TTC549 (cell line): ENCODE measurements around the gene CEBPG.

ENCODE experiments used
- FAIRE-seq: peaks from 2 replicates; lab custom pipeline; 2012; peaks lifted over from hg19 to GRCh38; lab: Jason Lieb, UNC

CEBPG gene

GRCh38 chr19:33373453-33374235 is at the start of gene CEBPG:
Gene CEBPG (plus strand): TSS chr19:33373709. CDS start chr19:33379240, 5,531 bp downstream.
- no peak for FAIRE-seq

- FAIRE-seq = no peak
These were observed 48.9 kb upstream of the CEBPG start for GRCh38 chr19:33324628-33325027.

GRCh38 chr19:33325920-33326319 is 47.6 kb upstream of the CEBPG start:
- no peak for FAIRE-seq

- FAIRE-seq = no peak
These were observed 44.4 kb upstream of the CEBPG start for GRCh38 chr19:33329060-33329459.

GRCh38 chr19:33329736-33330135 is 43.8 kb upstream of the CEBPG start:
- FAIRE-seq = no peak

- no peak for FAIRE-seq
These were observed 41.3 kb upstream of the CEBPG start for GRCh38 chr19:33332248-33332647.

GRCh38 chr19:33333151-33333550 is 40.4 kb upstream of the CEBPG start:
- FAIRE-seq = no peak

- FAIRE-seq = no peak
These were observed 39.9 kb upstream of the CEBPG start for GRCh38 chr19:33333642-33334041.

GRCh38 chr19:33334271-33334670 is 39.2 kb upstream of the CEBPG start:
- peak; percentile 17 for FAIRE-seq

GRCh38 chr19:33335446-33335845 is 38.1 kb upstream of the CEBPG start:
- no peak for FAIRE-seq

- FAIRE-seq = no peak
These were observed 34.2 kb upstream of the CEBPG start for GRCh38 chr19:33339016-33339984.

GRCh38 chr19:33340991-33341390 is 32.5 kb upstream of the CEBPG start:
- FAIRE-seq = no peak

GRCh38 chr19:33343301-33343700 is 30.2 kb upstream of the CEBPG start:
- FAIRE-seq = no peak

GRCh38 chr19:33343859-33344572 is 29.5 kb upstream of the CEBPG start:
- no peak for FAIRE-seq

GRCh38 chr19:33344573-33344925 is 29.0 kb upstream of the CEBPG start:
- FAIRE-seq = no peak

- FAIRE-seq = no peak
These were observed 28.3 kb upstream of the CEBPG start for GRCh38 chr19:33345163-33345562.

GRCh38 chr19:33346665-33347064 is 26.8 kb upstream of the CEBPG start:
- no peak for FAIRE-seq

- no peak for FAIRE-seq
These were observed 26.2 kb upstream of the CEBPG start for GRCh38 chr19:33347300-33347699.

GRCh38 chr19:33348301-33349010 is 25.1 kb upstream of the CEBPG start:
- no peak for FAIRE-seq

- FAIRE-seq = no peak
These were observed 23.9 kb upstream of the CEBPG start for GRCh38 chr19:33349319-33350289.
